Liver (tissue), 9 donors: ENCODE data around the gene LINC00305. TPM values are rescaled to one million over a fixed set of nuclear protein-coding genes. Genes with fewer than 3 reads are reported as not detected.

Experiments used
- DNase-seq: peaks from one replicate; pipeline ENCODE4 v3.0.0-alpha.2; 2017; ENCODE audit warnings: low spot score
- H3K27ac ChIP-seq, 2 donors: one replicate each; pipeline ENCODE4 v1.7.0; 2013; ENCODE audit warnings: inconsistent platforms in 2 of 2, low read length in 2 of 2, control low read depth in 1 of 2, low read depth in 1 of 2, mild to moderate bottlenecking in 1 of 2
- H3K27me3 ChIP-seq, 4 donors: one replicate each; pipeline versions ENCODE4 v1.6.1 to v1.7.0; 2013; ENCODE audit warnings: low read length in 3 of 4, inconsistent platforms in 1 of 4, mild to moderate bottlenecking in 1 of 4, moderate library complexity in 1 of 4; ENCODE audit not compliant: control insufficient read depth in 4 of 4, insufficient read depth in 4 of 4
- H3K36me3 ChIP-seq, 4 donors: one replicate each; pipeline versions ENCODE4 v1.6.1 to v1.7.0; 2013; ENCODE audit warnings: low read length in 3 of 4, mild to moderate bottlenecking in 3 of 4, low read depth in 1 of 4, moderate library complexity in 1 of 4; ENCODE audit not compliant: control insufficient read depth in 4 of 4, insufficient read depth in 3 of 4
- H3K4me1 ChIP-seq, 4 donors: one replicate each; pipeline versions ENCODE4 v1.6.1 to v1.7.0; 2013; ENCODE audit warnings: low read length in 3 of 4, mild to moderate bottlenecking in 3 of 4, moderate library complexity in 1 of 4; ENCODE audit not compliant: control insufficient read depth in 4 of 4, insufficient read depth in 4 of 4
- H3K4me3 ChIP-seq, 3 donors: one replicate each; pipeline versions ENCODE4 v1.6.1 to v1.7.0; 2013; ENCODE audit warnings: low read length in 3 of 3, control low read depth in 1 of 3, low read depth in 1 of 3, mild to moderate bottlenecking in 1 of 3
- H3K9ac ChIP-seq, 2 donors: one replicate each; pipeline ENCODE4 v1.7.0; 2013; ENCODE audit warnings: low read length in 2 of 2, mild to moderate bottlenecking in 2 of 2, moderate library complexity in 2 of 2, control low read depth in 1 of 2, low read depth in 1 of 2
- H3K9me3 ChIP-seq, 4 donors: one replicate each; pipeline versions ENCODE4 v1.6.1 to v1.7.0; 2013; ENCODE audit warnings: low read length in 3 of 4; ENCODE audit not compliant: control insufficient read depth in 4 of 4
- ATF3 ChIP-seq: IDR thresholded peaks from 2 replicates; pipeline ENCODE4 v1.6.1; 2016; ENCODE audit warnings: antibody characterized with exemption
- EGR1 ChIP-seq, 2 donors: IDR thresholded peaks; 2 replicates each; pipeline ENCODE4 v1.6.1; 2016 to 2018; ENCODE audit warnings: antibody characterized with exemption in 2 of 2, low read depth in 2 of 2
- FOXA1 ChIP-seq: IDR thresholded peaks from 2 replicates; pipeline ENCODE4 v1.6.1; 2016; ENCODE audit warnings: antibody characterized with exemption
- FOXA2 ChIP-seq: IDR thresholded peaks from 2 replicates; pipeline ENCODE4 v1.6.1; 2016; ENCODE audit warnings: antibody characterized with exemption
- GABPA ChIP-seq, 2 donors: IDR thresholded peaks in 1 of 2; conservative IDR thresholded peaks in 1 of 2; 2 replicates each; pipeline ENCODE4 v1.6.1; 2016; ENCODE audit warnings: antibody characterized with exemption in 2 of 2, mild to moderate bottlenecking in 1 of 2, moderate library complexity in 1 of 2
- MAX ChIP-seq: IDR thresholded peaks from 2 replicates; pipeline ENCODE4 v1.6.1; 2016; ENCODE audit warnings: antibody characterized with exemption
- REST ChIP-seq: IDR thresholded peaks from 2 replicates; pipeline ENCODE4 v1.6.1; 2016; ENCODE audit warnings: antibody characterized with exemption, mild to moderate bottlenecking
- RXRA ChIP-seq, 2 donors: IDR thresholded peaks; 2 replicates each; pipeline ENCODE4 v1.6.1; 2017 to 2018; ENCODE audit warnings: antibody characterized with exemption in 2 of 2, mild to moderate bottlenecking in 1 of 2
- SP1 ChIP-seq: IDR thresholded peaks from 2 replicates; pipeline ENCODE4 v1.6.1; 2018; ENCODE audit warnings: antibody characterized with exemption, mild to moderate bottlenecking
- TAF1 ChIP-seq: conservative IDR thresholded peaks from 2 replicates; pipeline ENCODE4 v1.6.1; 2016; ENCODE audit warnings: antibody characterized with exemption, mild to moderate bottlenecking
- YY1 ChIP-seq: IDR thresholded peaks from 2 replicates; pipeline ENCODE4 v1.6.1; 2016; ENCODE audit warnings: antibody characterized with exemption, mild to moderate bottlenecking
- ZBTB33 ChIP-seq: IDR thresholded peaks from 2 replicates; pipeline ENCODE4 v1.6.1; 2016; ENCODE audit warnings: antibody characterized with exemption
- WGBS: extraction: QIAGEN DNeasy Blood & Tissue Kit; methylation state at CpG from one replicate; pipeline ENCODE4 v1.1.7; 2013; 5-methylcytosine and 5-hydroxymethylcytosine counted together
- polyA plus RNA-seq, 2 donors: library from polyadenylated mRNA; stranded (reverse) in 1 of 2; unstranded in 1 of 2; fragments of 200-250 nt in 1 of 2; fragments of >200 nt in 1 of 2; fragmentation: Nextera tagmentation in 1 of 2; extraction: Ambion mirVana in 1 of 2; gene quantifications; one replicate each; pipeline versions ENCODE4 v1.2.1 to v1.2.3, GENCODE V29; 2013 to 2015
- total RNA-seq, 2 donors: library from RNA; depleted of rRNA; stranded (reverse); fragments of >200 nt; gene quantifications; one replicate each; pipeline ENCODE4 v1.2.3, GENCODE V29; 2014
- donor health status: healthy.
- donor health status: healthy.
- donor health status: healthy.
- donor health status: healthy.
- donor health status: healthy.

Gene LINC00305
- total and polyA plus RNA-seq, 4 donors: 0.84 TPM; not detected in 3

GRCh38 chr18:64032312-64032711 is 116.6 kb downstream of the LINC00305 start:
- DNase-seq: no peak
- 65% methylated on average over 6 of the region's 6 CpGs for WGBS
- no peak overlapping the region for H3K9ac ChIP-seq
- H3K4me1 ChIP-seq: no peaks in the 10 kb centered on the region
- H3K36me3 ChIP-seq: no peaks in the 10 kb centered on the region
- no peaks in the 10 kb centered on the region for H3K27me3 ChIP-seq
- no peak for TF ChIP-seq ZBTB33
- TF ChIP-seq TAF1: no peak
- no peak for TF ChIP-seq SP1
- TF ChIP-seq RXRA (IDR thresholded peaks at IDR 0.05): no peak
- no peak for TF ChIP-seq YY1
- no peak for TF ChIP-seq FOXA2
- no peak for TF ChIP-seq MAX
- TF ChIP-seq GABPA (IDR thresholded peaks at IDR 0.05 in 1 of 2, conservative IDR thresholded peaks at IDR 0.05 in 1 of 2): no peak
- no peak for TF ChIP-seq ATF3
- no peak for TF ChIP-seq EGR1 (IDR thresholded peaks at IDR 0.05; ENCODE audit: low read depth in 2 of 2)
- no peak for TF ChIP-seq FOXA1
- TF ChIP-seq REST: no peak
- H3K9me3 ChIP-seq: no peaks in the 10 kb centered on the region
- no peak overlapping the region for H3K27ac ChIP-seq
- no peak overlapping the region for H3K4me3 ChIP-seq

GRCh38 chr18:64031411-64031810 is 117.5 kb downstream of the LINC00305 start:
- Histone ChIP-seq H3K9me3 (peaks cover 0 to 1% (median 0%) of the 10 kb centered on the region in 4 donors), H3K4me1 (no peaks in the 10 kb centered on the region), H3K27ac (no peak overlapping the region), H3K4me3 (no peak overlapping the region), H3K36me3 (no peaks in the 10 kb centered on the region), H3K27me3 (no peaks in the 10 kb centered on the region), H3K9ac (no peak overlapping the region)
- no peak for DNase-seq
- no peak for TF ChIP-seq EGR1 (IDR thresholded peaks at IDR 0.05; ENCODE audit: low read depth in 2 of 2)
- 90% methylated on average over 3 of the region's 3 CpGs for WGBS

Other genes starting within 250 kb of the LINC00305 start
- gene SERPINB10, start 241.1 kb downstream of the LINC00305 start, total RNA-seq: 1 to 10 TPM in 1 of 2 donors, not detected in 1; 4.6 TPM
- gene SERPINB10, start 241.1 kb downstream of the LINC00305 start, polyA plus RNA-seq: not detected
- under 1 TPM in 1 of 2 donors, not detected in 1; 0.28 TPM for gene HMSD, start 199.8 kb downstream of the LINC00305 start, total RNA-seq
- gene HMSD, start 199.8 kb downstream of the LINC00305 start, polyA plus RNA-seq: under 1 TPM; 0.13 to 0.14 TPM
- 1 to 10 TPM; 2.5 to 5.1 TPM for gene SERPINB8, start 179.0 kb downstream of the LINC00305 start, total RNA-seq
- 1 to 10 TPM; 8.3 to 8.6 TPM for gene SERPINB8, start 179.0 kb downstream of the LINC00305 start, polyA plus RNA-seq